Endometrial microvascular endothelial cells (primary cell): ENCODE data around the gene ZKSCAN3. TPM values are rescaled to one million over a fixed set of nuclear protein-coding genes. Genes with fewer than 3 reads are reported as not detected.
"Not testable (repeated sequence)": the region's sequence is repeated elsewhere in the genome, so short reads cannot be mapped to it uniquely, and the experiment has no call there.

Experiments
- in situ Hi-C: cut with HindIII; loops from 2 replicates; pipeline ENCODE4 v1.10.0; 2017; ENCODE audit warnings: low sequenced_read_pairs, low pct_unique_long_range_greater_than_20kb; ENCODE audit errors: inconsistent ontology term
- total RNA-seq: library from RNA; depleted of rRNA; stranded (reverse); fragments of >200 nt; gene quantifications from one replicate; pipeline ENCODE4 v1.2.3, GENCODE V29; 2015; ENCODE audit errors: inconsistent ontology term

The ZKSCAN3 gene
- total RNA-seq, 1 donor from 2014 or later: 2.9 TPM

DNA sequence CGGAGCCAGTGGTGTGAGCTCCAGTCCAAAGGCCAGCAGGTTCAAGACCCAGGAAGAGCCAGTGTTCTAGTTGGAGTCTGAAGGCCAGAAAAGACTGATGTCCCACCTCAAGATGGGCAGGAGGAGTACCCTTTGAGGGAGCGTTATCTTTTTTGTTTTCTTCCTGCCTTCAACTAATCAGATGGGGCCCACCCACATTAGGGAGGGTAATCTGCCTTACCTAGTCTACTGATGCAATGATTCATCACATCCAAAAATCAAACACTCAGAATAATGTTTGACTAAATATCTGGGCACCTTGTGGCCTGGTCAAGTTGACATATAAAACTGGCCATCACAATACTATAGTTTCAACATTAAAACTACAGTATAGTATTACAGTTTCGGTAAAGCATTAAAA is 19.7 kb downstream of the ZKSCAN3 start:
- in situ Hi-C loops: no loop called here

DNA sequence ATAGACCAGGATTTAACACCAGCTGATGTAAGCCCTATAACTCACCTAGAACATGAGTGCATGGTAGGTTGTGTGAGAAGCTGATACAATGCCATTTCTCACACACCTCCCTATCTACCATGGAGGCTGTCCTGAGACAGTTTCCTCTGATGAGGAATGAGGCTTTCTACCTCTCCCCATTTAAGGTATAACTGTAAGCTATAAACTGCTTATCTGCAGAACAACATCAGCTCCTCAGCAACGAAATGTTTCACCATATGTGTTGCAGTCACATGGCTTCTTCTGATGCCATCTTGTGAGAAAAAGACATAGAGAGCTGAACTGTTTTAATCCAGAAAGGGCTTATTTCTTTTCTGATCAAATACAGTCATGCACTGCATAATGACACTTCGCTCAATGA is 20.7 kb downstream of the ZKSCAN3 start:
- in situ Hi-C loops: no loop called here

DNA sequence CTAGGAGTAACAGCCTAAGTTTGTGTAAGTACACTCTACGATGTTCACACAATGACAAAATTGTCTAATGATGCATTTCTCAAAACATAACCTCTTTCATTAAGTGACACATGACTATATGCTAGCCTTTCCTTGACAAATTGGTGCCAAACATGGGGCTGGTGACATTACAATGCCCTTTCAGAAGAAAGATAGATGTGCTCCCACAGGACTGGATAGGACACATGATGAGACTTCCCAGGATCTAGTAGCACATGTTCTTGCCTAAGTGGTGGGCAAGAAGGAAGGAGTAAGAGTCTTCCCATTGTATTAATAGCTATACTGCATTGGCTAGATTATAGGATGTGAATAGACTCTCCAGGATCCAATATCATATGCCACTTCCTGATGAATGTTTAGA is 21.5 kb downstream of the ZKSCAN3 start:
- in situ Hi-C loops: no loop called here

DNA sequence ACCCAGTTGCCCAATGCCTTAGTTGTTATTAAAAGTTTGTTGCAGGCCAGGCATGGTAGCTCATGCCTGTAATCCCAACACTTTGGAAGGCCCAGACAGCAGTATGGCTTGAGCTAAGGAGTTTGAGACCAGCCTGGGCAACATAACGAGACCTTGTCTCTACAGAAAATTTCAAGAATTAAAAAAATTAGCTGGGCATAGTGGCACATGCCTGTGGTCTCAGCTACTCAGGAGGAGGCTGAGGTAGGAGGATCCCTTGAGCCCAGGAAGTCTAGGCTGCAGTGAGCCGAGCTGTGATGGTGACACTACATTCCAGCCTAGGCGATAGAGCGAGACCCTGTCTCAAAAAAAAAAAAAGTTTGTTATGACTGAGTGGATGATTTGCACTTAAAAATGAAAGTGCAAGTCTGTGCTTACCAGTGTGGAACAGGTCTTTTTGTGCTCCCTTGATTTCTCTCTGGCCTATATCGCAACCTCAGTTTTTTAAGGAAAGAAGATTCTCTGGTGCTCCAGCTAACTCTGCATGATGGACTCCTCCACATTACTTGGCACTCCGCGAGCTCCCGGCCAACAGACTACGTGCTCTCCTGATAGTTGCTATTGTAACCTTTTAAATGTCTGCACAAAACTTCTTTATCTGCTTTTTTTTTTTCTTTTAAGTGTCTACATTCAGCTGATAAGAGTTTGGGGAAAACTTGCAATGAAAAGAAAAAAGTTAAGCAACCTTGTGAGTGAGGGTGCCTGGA is 22.1 kb downstream of the ZKSCAN3 start:
- in situ Hi-C loops: no loop called here

DNA sequence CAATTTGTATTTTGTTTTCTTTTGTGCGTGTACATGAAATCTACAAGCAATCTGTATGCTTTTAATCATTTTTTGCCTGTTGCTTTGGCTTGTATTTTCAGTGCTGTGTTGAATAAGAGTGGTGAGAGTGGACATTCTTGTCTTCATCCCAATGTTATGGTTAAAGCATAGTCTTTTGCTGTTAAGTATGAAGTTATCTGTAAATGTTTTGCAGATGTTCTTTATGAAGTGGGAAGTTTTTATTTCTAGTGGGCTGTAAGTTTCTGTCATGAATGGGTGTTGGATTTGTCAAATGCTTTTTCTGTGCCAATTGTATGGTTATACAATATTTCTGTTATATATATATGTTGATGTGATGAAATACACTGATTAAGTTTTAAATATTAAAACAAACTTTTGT is 24.2 kb downstream of the ZKSCAN3 start:
- in situ Hi-C loops: no loop called here

DNA sequence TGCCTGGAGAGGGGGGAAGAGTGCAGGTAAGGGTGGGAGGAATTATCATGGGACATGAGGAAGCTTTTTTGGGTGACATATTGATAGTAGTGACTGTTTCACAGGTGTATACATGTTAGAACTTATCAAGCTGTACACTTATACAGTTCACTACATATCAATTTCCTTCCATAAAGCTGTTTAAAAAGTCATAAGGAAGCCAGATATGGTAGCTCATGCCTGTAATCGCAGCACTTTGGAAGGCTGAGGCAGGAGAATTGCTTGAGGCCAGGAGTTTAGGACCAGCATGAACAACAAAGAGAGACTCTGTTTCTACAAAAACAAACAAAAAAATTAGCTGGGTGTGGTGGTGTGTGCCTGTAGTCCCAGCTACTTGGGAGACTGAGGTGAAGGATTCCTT is 28.1 kb downstream of the ZKSCAN3 start:
- in situ Hi-C loops: no loop called here

DNA sequence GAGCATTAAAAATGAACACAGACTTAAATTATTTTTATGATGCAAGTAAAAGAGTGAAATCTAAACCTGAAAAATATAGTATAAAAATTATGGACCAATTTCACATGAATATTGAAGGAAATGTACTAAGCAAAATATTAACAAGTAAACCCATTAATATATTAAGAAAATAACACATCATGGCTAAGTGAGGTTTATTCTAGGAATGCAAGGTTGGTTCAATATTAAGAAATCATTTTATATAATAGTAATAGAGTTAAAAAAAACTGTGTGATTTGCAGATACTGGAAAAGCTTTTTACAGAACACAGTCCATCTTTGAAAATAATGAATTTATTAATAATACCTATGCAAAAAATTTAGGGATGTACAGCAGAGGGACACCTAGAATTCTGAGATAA is 28.9 kb downstream of the ZKSCAN3 start:
- in situ Hi-C loops: no loop called here

DNA sequence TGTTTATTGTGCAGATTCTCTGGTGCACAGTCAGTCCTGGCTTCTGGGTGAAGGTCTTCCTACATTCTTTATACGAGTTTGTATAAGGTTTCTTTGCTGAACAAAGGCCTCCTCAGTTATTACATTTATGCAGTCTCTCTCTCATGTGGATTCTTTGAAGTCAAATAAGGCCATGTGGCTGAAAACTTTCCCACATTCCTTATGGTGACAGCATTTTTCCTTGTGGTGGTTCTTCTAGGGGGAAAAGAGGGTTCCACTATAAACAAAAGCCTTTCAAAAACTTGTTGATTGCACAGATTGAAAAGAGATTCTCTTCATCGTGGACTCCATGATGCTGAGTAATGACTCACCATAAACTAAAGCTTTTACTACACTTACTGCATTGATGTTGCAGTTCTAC is 30.6 kb downstream of the ZKSCAN3 start:
- in situ Hi-C loops: no loop called here

DNA sequence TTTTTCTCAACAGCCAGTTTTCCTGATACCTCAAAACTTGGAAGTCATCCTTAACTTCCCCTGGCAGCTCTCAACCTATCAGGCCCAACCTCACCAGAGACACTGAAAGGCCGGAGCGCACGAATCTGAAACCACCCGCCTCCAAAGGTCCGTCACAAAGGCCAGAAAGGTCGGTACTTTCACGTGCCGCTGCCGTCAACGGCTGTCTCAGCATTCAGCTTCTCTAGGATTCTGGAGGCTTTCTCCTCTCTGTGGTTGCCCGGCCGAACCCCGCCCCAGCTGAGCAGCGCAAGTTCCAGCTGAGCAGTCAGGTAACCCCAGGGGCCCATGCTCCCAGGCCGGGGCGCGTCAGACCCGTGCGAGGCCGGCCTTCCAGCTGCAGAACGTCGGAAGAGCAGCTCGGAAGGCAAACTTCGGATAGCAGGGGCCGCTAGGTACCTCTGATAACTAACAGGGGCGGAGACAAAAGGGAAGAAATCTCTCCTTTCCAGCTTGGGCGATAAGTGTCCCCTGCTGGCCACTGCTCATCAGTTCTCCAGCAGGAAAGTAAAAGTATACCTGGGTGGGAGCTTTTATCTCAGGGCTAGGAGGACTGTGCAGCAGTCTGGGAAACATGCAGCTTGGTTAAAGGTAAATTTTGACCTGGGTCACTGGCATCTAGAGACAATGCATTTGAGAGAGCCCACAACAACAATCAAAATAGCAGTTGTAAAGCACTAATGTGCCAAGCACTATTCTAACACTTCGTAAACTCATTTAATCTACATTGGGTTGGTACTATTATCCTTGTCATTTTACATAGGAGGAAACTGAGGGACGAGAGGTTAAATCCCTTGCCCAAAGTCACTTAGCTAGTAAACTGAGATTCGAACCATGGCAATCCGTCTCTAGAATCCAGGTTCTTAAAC is 33.7 kb downstream of the ZKSCAN3 start:
- in situ Hi-C loops: no loop called here

DNA sequence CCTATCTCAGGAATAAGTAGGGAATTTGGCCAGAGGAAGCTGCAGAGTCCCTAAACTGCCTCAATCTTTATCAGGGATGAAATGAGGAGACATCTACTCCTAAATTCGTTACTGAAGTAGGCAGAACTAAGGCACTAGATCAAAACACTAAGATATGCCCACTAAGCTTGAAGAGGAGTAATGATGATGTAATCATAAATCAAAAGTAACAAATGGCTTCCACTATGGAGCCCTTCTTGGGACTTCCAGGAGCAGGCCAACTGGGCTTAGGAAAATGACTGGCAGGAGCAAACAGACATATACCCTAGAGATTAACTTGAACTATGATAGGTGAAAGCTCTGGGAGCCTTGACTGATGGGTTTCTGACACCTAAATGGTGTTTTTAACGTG is 34.4 kb downstream of the ZKSCAN3 start:
- in situ Hi-C loops: no loop called here

DNA sequence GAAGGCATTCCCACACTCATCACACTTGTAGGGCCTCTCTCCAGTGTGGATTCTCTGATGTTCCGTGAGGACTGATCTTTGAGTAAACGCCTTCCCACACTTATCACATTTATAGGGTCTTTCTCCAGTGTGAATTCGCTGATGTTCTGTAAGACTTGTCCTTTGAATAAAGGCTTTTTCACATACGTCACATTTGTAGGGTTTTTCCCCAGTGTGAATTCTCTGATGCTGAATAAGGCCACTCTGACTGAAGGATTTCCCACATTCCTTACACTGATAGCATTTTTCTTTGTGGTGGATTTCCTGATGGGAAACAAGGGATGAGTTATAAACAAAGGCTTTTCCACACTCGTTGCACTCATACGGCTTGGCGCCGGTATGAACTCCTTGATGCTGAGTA is 40.9 kb downstream of the ZKSCAN3 start:
- in situ Hi-C loops: no loop called here

DNA sequence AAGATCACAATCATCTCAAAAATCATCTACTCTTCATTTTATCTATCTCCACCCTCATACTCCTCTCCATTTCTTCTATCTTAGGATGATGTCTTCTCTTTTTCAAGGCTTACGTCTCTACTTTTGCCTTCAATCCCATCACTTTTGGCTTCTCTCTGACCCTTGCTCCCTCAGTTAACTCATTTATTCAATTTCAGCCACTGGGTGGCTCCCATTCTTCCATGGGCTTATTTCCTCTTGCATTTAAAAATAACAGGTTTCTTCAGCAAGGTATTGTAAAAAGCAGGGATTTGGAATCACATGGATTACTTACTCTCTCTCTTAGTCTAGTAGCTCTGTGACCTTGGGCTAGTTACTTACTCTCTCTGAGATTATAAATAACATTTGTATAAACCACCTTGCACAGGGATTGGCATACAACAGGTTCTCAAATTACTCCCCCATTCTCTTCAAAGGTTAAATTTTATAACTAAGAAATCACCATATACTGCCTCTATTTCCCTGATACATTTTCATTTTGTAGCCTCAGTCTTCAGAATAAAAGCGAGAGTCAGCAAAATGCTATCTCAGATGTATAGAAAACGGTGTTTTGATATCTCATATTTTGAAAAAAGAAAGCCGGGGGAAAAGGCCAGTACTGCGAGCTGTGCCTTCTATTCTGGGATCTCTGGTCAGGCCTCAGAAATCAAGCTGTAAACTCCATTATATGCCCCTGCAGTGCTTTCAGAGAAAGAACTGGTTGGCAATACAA is 44.3 kb downstream of the ZKSCAN3 start:
- in situ Hi-C loops: no loop called here

DNA sequence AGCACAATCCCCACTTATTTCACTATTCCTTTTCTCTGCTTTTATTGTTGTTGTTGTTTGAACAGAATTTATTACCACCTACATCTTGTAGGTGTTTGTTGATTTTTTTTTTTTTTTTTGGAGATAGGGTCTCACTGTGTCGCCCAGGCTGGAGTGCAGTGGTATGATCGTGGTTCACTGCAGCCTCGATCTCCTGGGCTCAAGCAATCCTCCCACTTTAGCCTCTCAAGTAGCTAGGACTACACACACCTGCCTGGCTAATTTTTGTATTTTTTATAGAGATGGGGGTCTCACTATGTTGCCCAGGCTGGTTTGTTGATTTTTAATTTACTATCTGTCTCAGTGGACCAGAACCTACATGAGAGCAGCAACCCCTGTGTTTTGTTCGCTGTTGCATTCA is 46.2 kb downstream of the ZKSCAN3 start:
- in situ Hi-C loops: no loop called here

DNA sequence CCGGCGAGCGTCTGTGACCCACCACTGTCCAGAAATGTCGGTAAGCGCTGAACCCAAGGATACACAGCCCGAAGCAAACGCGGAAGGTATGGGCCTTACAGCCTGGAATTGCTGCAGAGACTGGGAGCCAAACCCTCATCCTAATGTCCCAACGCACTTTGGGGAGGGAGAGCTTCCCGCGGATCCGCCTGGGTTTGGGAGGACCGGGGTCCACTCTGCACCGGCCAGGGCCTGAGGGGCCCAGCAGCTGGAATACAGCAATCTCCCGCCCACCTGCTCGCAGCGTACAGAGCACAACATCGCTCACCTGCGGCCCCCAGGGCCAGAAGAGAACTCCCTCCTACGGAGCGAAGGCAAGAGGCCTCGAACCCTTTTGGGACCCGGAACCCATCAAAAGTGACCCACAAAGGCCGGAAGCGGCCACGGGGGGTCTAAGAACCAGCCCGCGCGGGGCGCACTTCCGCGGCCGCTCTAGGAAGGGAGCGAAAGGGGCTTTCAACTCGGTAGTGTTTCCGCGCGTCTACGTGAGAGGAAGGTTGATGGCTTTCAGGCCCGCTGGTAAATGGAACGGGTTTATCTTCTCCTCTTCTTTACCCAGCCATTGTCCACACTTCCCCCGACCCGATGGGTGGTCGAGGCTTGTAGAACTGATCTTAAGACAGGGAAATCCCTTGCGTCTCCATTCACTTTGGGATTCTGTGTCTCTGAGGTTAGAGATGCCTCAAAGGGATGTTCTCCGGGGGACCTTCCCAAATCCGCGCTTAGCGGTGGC is 49.8 kb downstream of the ZKSCAN3 start, which contains the start of gene ZSCAN12:
TSS of gene ZSCAN12 (minus strand) at position 398 of the 772 bp plus-strand sequence. CDS start 1,342 bp downstream, outside the sequence.
- in situ Hi-C loops: no loop called here

DNA sequence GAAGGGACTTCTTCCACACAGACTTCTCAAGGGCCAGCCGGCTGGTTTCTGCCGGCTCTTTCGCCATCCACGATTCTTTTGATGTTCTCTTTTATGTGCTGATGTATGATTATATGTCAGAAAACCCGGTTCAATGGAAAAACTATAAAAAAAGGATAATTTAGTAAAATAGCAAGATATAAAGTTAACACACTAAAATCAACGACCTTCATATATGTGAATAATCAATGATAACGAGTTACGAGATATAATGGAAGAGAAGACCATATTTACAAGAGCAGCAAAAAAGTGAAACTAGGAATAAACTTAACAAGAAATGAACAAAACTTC is 50.3 kb downstream of the ZKSCAN3 start:
- in situ Hi-C loops: no loop called here

DNA sequence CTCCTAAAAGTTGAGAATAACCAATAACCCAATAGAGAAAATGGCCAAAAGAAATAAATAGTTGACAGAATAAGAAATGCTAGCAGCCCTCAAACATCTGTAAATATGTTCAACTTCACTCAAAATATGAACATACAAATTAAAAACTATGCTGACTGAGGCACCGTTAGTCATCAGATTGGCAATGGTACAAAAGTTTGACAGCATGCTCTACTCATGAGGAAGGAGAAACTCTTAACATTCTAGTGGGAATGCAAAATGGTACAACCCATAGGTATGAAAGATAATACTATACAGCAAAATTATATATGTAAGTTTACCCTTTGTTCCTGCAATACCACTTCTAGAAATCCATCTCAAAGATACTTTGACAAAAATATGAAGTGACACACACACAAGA is 51.4 kb downstream of the ZKSCAN3 start:
- in situ Hi-C loops: no loop called here

DNA sequence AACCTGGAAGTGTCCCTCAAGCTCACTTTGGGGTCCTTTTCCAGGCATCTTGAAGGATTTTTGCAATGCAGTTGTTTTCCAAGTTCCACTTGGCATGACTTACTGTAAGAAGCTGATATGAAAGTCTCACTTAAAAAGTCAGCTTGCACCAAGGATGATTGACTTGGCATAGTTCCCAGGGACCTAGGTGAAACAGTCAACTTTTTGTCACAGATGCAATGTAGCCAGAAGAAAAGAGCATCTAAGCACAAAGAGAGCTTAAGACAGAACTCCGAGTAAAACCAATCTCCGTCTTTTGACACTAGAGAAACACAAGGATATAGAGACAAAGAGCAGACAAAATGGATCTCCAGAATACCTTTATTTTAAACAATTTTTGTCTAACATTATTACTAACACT is 52.5 kb downstream of the ZKSCAN3 start:
- in situ Hi-C loops: no loop called here

DNA sequence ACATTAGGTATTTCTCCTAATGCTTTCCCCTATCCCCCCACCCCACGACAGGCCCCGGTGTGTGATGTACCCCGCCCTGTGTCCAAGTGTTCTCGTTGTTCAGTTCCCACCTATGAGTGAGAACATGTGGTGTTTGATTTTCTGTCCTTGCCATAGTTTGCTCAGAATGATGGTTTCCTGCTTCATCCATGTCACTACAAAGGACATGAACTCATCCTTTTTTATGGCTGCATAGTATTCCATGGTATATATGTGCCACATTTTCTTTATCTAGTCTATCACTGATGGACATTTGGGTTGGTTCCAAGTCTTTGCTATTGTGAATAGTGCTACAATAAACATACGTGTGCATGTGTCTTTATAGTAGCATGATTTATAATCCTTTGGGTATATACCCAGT is 54.2 kb downstream of the ZKSCAN3 start:
- in situ Hi-C loops: not testable (repeated sequence)

DNA sequence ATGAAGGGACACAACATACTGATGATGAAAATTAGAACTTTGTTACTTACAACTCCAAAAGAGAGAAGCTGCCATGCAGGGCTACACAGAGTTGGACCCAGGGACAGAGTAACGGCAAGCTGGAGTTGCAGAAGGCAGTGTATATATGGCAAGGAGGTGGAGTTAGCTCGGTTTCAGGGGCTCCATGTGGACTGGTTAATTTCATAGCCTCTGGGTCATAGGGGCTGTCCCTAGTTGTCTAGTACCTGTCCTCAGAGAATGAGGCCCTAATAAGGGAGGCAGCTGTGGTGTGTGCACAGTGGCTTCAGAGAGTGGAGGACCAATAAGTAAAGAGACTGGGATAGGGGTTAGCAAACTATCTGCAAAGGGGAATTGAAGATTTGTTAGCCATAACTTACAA is 57.7 kb downstream of the ZKSCAN3 start:
- in situ Hi-C loops: no loop called here
